ENCODE data around the gene RETREG3. TPM values are rescaled to one million over a fixed set of nuclear protein-coding genes. Genes with fewer than 3 reads are reported as not detected.

RETREG3 gene
- total RNA-seq, 1 donor from 2014 or later = 47.5 TPM

GRCh38 chr17:42573095-42573494 lies 36.1 kb downstream of the RETREG3 start:
- Histone ChIP-seq H3K36me3 (ENCODE audit: control insufficient read depth in 3 of 3, insufficient read depth in 3 of 3, low read length in 3 of 3) (peaks cover 59 to 63% (median 60%) of the 10 kb centered on the region in 3 donors), H3K27me3 (ENCODE audit: control insufficient read depth in 3 of 3, insufficient read depth in 3 of 3, low read length in 3 of 3) (no peaks in the 10 kb centered on the region), H3K4me1 (ENCODE audit: control insufficient read depth in 3 of 3, insufficient read depth in 3 of 3, low read length in 3 of 3) (peaks cover 11 to 20% (median 14%) of the 10 kb centered on the region in 3 donors), H3K27ac (ENCODE audit: low read depth, low read length) (no peak overlapping the region), H3K4me3 (ENCODE audit: low read length in 3 of 3) (no peak overlapping the region), H3K9me3 (ENCODE audit: control insufficient read depth in 3 of 3, low read length in 3 of 3) (no peaks in the 10 kb centered on the region), H3K9ac (ENCODE audit: low read depth in 1 of 3, low read length in 3 of 3) (no peak overlapping the region)

DNA sequence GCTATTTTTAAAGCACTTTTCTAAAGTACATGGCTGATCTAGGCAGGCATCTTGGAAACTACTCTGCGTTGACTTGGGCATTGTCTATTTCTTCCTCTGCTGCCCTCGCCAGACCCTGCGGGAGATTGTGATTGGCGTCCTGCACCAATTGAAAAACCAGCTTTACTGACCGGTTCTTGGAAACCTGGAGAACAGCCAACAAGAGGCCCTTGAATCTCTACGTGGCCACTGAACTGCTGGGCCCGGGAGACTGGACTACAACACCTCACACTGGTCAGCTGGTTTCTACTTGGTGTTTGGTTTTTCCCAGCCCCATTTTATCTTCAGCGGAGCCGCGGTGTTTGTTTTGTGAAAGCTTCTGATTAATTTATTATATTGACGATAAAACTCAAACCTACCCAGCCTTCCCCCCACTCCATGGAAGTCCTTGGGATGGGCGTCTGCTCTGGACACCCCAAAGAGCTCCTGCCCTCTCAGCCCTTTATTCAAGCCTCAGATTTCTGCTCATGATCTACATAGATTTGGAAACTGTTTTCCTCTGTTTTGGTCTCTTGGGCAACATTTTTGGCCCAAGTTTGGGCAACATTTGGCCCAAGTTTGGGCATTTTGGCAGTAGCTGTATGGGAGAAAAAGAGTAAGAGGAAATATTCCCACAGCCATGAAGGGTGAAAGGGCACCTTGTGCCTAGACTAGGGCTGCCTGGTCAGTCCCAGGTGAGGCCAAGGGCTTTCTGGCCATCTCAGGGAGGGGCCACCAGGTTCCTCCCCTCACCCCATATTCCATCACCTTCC lies 37.5 kb downstream of the RETREG3 start:
- Histone ChIP-seq H3K27ac (ENCODE audit: low read depth, low read length) (no peak overlapping the region), H3K4me1 (ENCODE audit: control insufficient read depth in 3 of 3, insufficient read depth in 3 of 3, low read length in 3 of 3) (peaks cover 10 to 16% (median 12%) of the 10 kb centered on the region in 3 donors), H3K27me3 (ENCODE audit: control insufficient read depth in 3 of 3, insufficient read depth in 3 of 3, low read length in 3 of 3) (no peaks in the 10 kb centered on the region), H3K9me3 (ENCODE audit: control insufficient read depth in 3 of 3, low read length in 3 of 3) (no peaks in the 10 kb centered on the region), H3K36me3 (ENCODE audit: control insufficient read depth in 3 of 3, insufficient read depth in 3 of 3, low read length in 3 of 3) (peaks cover 59 to 63% (median 60%) of the 10 kb centered on the region in 3 donors), H3K9ac (ENCODE audit: low read depth in 1 of 3, low read length in 3 of 3) (no peak overlapping the region), H3K4me3 (ENCODE audit: low read length in 3 of 3) (no peak overlapping the region)

- Histone ChIP-seq H3K27me3 (ENCODE audit: control insufficient read depth in 3 of 3, insufficient read depth in 3 of 3, low read length in 3 of 3) (no peaks in the 10 kb centered on the region), H3K27ac (ENCODE audit: low read depth, low read length) (no peak overlapping the region), H3K4me3 (ENCODE audit: low read length in 3 of 3) (no peak overlapping the region), H3K4me1 (ENCODE audit: control insufficient read depth in 3 of 3, insufficient read depth in 3 of 3, low read length in 3 of 3) (peaks cover 26 to 37% (median 35%) of the 10 kb centered on the region in 3 donors), H3K9ac (ENCODE audit: low read depth in 1 of 3, low read length in 3 of 3) (no peak overlapping the region), H3K9me3 (ENCODE audit: control insufficient read depth in 3 of 3, low read length in 3 of 3) (no peaks in the 10 kb centered on the region), H3K36me3 (ENCODE audit: control insufficient read depth in 3 of 3, insufficient read depth in 3 of 3, low read length in 3 of 3) (peaks cover 66 to 69% (median 67%) of the 10 kb centered on the region in 3 donors)
Measured at GRCh38 chr17:42568341-42569111, 40.6 kb downstream of the RETREG3 start.

DNA sequence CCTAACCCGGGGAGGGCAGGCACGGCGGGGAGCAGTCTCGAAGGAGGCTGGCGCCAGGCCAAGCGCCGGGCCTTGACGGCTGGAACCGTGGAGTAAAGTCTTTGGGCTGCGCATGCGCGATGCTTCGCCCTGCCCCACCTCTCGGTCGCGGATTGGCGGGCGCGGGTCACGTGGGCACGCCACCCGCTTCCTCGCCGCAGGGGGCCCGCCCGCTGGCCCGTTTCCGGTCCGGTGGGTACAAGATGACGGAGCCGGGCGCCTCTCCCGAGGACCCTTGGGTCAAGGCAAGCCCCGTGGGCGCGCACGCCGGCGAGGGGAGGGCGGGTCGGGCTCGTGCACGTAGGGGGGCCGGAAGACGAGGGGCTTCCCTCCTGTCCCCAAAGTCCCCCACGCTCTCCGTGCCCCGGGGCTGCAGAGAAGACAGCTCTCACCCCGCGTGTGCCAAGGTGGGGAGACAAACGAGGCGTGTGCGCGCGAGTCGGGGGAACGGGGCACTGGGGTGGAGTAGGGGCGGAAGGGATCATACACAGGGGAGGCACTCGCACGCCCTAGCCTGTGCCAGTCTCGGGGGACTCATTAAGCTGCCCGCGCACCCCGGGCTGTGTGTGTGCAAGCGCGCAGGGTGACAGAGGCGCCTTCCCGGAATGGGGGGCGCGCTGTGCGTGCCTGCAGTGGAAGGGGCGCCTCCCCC lies 42.1 kb downstream of the RETREG3 start, which contains the start of gene MLX:
Gene MLX, plus strand, starts transcription at position 218 of the 691 bp plus-strand sequence. Its CDS starts 25 bp downstream, at position 243.
- no peaks in the 10 kb centered on the region for H3K9me3 ChIP-seq (ENCODE audit: control insufficient read depth in 3 of 3, low read length in 3 of 3)

DNA sequence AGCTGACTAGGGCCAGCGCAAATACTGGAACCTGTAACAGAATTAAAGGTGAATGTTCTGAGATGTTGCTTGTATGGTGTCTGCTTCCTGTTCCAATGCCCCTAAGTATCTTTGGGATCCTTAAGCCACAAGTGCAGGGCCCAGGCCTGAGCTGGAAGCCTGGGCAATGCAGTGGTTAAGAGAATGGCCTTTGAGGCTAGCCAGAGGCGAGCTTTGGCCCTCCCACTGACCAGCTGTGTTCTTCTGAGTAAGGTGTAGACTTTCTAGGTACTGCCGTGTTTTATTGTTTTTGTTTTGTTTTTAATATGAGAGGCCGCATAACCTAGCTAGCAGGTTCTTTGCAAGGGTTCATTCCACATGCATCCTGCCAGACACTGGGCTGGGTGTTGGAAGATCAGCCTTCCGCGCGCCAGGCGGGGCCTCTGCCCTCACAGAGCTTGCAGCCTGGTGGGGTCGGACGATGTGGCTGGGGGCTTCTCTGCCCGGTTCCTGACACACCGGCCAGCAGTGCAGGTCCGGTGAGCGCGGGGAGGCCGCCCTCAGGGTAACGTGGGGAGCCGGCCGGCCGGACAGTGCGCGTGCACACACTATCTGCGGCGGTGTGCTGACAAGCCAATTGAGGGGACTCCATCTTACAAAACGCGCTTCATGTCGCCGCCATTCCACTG lies 42.8 kb downstream of the RETREG3 start:
- peaks cover 44 to 58% (median 54%) of the 10 kb centered on the region in 3 donors for H3K4me1 ChIP-seq (ENCODE audit: control insufficient read depth in 3 of 3, insufficient read depth in 3 of 3, low read length in 3 of 3)
- H3K9me3 ChIP-seq (ENCODE audit: control insufficient read depth in 3 of 3, low read length in 3 of 3) = no peaks in the 10 kb centered on the region
- peaks cover 45 to 51% (median 49%) of the 10 kb centered on the region in 3 donors for H3K36me3 ChIP-seq (ENCODE audit: control insufficient read depth in 3 of 3, insufficient read depth in 3 of 3, low read length in 3 of 3)
- peak overlapping the region; percentile 77 to 91 (median 91) for H3K4me3 ChIP-seq (ENCODE audit: low read length in 3 of 3)
- H3K27ac ChIP-seq (ENCODE audit: low read depth, low read length) = peak overlapping the region; percentile 81
- peak overlapping the region; percentile 78 to 95 (median 81) for H3K9ac ChIP-seq (ENCODE audit: low read depth in 1 of 3, low read length in 3 of 3)
- no peaks in the 10 kb centered on the region for H3K27me3 ChIP-seq (ENCODE audit: control insufficient read depth in 3 of 3, insufficient read depth in 3 of 3, low read length in 3 of 3)

More for the DNA sequence above, 42.1 kb downstream of the RETREG3 start, which contains the start of gene MLX:
- peak within 1 kb of the TSS; percentile 81 for H3K27ac ChIP-seq (ENCODE audit: low read depth, low read length)
- H3K36me3 ChIP-seq (ENCODE audit: control insufficient read depth in 3 of 3, insufficient read depth in 3 of 3, low read length in 3 of 3) = peaks cover 52 to 58% (median 56%) of the 10 kb centered on the region in 3 donors
- peak within 1 kb of the TSS; percentile 77 to 91 (median 91) for H3K4me3 ChIP-seq (ENCODE audit: low read length in 3 of 3)
- H3K27me3 ChIP-seq (ENCODE audit: control insufficient read depth in 3 of 3, insufficient read depth in 3 of 3, low read length in 3 of 3) = no peaks in the 10 kb centered on the region
- peaks cover 39 to 52% (median 48%) of the 10 kb centered on the region in 3 donors for H3K4me1 ChIP-seq (ENCODE audit: control insufficient read depth in 3 of 3, insufficient read depth in 3 of 3, low read length in 3 of 3)
- peak within 1 kb of the TSS; percentile 81 to 95 (median 90) for H3K9ac ChIP-seq (ENCODE audit: low read depth in 1 of 3, low read length in 3 of 3)

DNA sequence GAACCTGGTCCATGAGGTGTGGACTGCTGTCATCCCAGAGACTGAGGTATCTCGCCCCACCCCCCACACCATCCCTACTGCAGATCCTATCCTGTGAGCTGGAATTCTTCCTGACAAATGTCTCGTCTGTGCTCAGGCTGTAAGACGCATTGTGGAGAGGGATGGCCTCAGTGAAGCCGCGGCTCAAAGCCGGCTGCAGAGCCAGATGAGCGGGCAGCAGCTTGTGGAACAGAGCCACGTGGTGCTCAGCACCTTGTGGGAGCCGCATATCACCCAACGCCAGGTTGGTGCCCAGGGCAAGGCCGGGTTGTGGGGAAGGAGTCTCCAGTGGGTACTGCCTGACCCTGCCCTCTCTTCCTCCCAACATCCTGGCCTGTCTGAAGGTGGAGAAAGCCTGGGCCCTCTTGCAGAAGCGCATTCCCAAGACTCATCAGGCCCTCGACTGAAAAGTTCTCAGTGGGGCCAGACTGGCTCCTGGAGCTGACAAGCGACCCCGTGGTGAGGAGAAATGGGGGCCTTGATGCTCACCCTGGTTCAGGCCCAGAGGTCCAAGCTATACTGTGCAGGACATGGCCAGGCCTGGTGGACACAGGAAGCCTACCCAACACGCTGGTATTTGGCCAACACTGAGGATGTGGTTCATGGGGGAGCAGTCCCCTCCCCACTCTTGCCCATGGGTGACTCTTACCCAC lies 43.5 kb downstream of the RETREG3 start:
- H3K36me3 ChIP-seq (ENCODE audit: control insufficient read depth in 3 of 3, insufficient read depth in 3 of 3, low read length in 3 of 3) = peaks cover 43 to 49% (median 44%) of the 10 kb centered on the region in 3 donors
- no peaks in the 10 kb centered on the region for H3K27me3 ChIP-seq (ENCODE audit: control insufficient read depth in 3 of 3, insufficient read depth in 3 of 3, low read length in 3 of 3)
- H3K4me3 ChIP-seq (ENCODE audit: low read length in 3 of 3) = peak overlapping the region in 1 of 3 donors; percentile 91
- H3K9ac ChIP-seq (ENCODE audit: low read depth in 1 of 3, low read length in 3 of 3) = peak overlapping the region in 1 of 3 donors; percentile 95
- H3K9me3 ChIP-seq (ENCODE audit: control insufficient read depth in 3 of 3, low read length in 3 of 3) = no peaks in the 10 kb centered on the region
- H3K4me1 ChIP-seq (ENCODE audit: control insufficient read depth in 3 of 3, insufficient read depth in 3 of 3, low read length in 3 of 3) = peaks cover 45 to 60% (median 55%) of the 10 kb centered on the region in 3 donors
- H3K27ac ChIP-seq (ENCODE audit: low read depth, low read length) = peak overlapping the region; percentile 81

GRCh38 chr17:42564815-42565522 lies 44.2 kb downstream of the RETREG3 start:
- Histone ChIP-seq H3K27me3 (ENCODE audit: control insufficient read depth in 3 of 3, insufficient read depth in 3 of 3, low read length in 3 of 3) (no peaks in the 10 kb centered on the region), H3K36me3 (ENCODE audit: control insufficient read depth in 3 of 3, insufficient read depth in 3 of 3, low read length in 3 of 3) (peaks cover 40 to 42% (median 42%) of the 10 kb centered on the region in 3 donors), H3K4me3 (ENCODE audit: low read length in 3 of 3) (no peak overlapping the region), H3K9ac (ENCODE audit: low read depth in 1 of 3, low read length in 3 of 3) (peak overlapping the region in 1 of 3 donors; percentile 98), H3K9me3 (ENCODE audit: control insufficient read depth in 3 of 3, low read length in 3 of 3) (no peaks in the 10 kb centered on the region), H3K27ac (ENCODE audit: low read depth, low read length) (no peak overlapping the region), H3K4me1 (ENCODE audit: control insufficient read depth in 3 of 3, insufficient read depth in 3 of 3, low read length in 3 of 3) (peaks cover 45 to 60% (median 55%) of the 10 kb centered on the region in 3 donors)

DNA sequence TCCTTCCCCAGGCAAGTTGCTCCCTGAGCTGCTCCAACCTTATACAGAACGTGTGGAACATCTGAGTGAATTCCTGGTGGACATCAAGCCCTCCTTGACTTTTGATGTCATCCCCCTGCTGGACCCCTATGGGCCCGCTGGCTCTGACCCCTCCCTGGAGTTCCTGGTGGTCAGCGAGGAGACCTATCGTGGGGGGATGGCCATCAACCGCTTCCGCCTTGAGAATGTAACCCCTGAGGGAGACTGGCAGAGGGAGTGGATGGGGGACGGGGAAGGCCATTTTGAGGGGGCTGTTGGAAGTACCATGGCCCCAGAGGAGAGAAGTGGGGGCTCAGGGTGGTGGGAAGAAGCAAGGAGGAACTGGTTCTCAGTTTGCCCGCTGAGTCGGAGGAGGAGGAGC lies 45.2 kb downstream of the RETREG3 start:
- H3K9me3 ChIP-seq (ENCODE audit: control insufficient read depth in 3 of 3, low read length in 3 of 3) = no peaks in the 10 kb centered on the region
- H3K36me3 ChIP-seq (ENCODE audit: control insufficient read depth in 3 of 3, insufficient read depth in 3 of 3, low read length in 3 of 3) = peaks cover 29 to 32% (median 31%) of the 10 kb centered on the region in 3 donors
- no peak overlapping the region for H3K27ac ChIP-seq (ENCODE audit: low read depth, low read length)
- no peaks in the 10 kb centered on the region for H3K27me3 ChIP-seq (ENCODE audit: control insufficient read depth in 3 of 3, insufficient read depth in 3 of 3, low read length in 3 of 3)
- peak overlapping the region; percentile 41 to 98 (median 92) for H3K4me3 ChIP-seq (ENCODE audit: low read length in 3 of 3)
- peaks cover 45 to 60% (median 54%) of the 10 kb centered on the region in 3 donors for H3K4me1 ChIP-seq (ENCODE audit: control insufficient read depth in 3 of 3, insufficient read depth in 3 of 3, low read length in 3 of 3)
- H3K9ac ChIP-seq (ENCODE audit: low read depth in 1 of 3, low read length in 3 of 3) = peak overlapping the region in 2 of 3 donors; percentile 92 to 98

Data from skeletal muscle tissue (tissue), 4 donors.